MM.1S (cell line): Measurements from ENCODE around the gene PPFIA2.

ENCODE experiments used
- CTCF ChIP-seq: fragments of 300-600 bp; sonication (generic); IDR thresholded peaks from 2 replicates; pipeline ENCODE4 v1.5.1; 2016; ENCODE audit warnings: antibody characterized with exemption, low read length, mixed read lengths
- EZH2 ChIP-seq: fragments of 300-600 bp; sonication (generic); optimal IDR thresholded peaks from 2 replicates; pipeline ENCODE3; 2017; ENCODE audit warnings: low read depth, mild to moderate bottlenecking, antibody characterized with exemption, low read length, mixed read lengths

GRCh38 chr12:81295251-81295650 is 463.9 kb downstream of the PPFIA2 start:
- no peak for TF ChIP-seq CTCF
- no peak for TF ChIP-seq EZH2
